ENCODE results near the gene TBC1D30. TPM values are rescaled to one million over a fixed set of nuclear protein-coding genes. Genes with fewer than 3 reads are reported as not detected.

TBC1D30 gene
- total and polyA plus RNA-seq, 4 donors = 0.46 to 2.2 (median 0.70) TPM

DNA sequence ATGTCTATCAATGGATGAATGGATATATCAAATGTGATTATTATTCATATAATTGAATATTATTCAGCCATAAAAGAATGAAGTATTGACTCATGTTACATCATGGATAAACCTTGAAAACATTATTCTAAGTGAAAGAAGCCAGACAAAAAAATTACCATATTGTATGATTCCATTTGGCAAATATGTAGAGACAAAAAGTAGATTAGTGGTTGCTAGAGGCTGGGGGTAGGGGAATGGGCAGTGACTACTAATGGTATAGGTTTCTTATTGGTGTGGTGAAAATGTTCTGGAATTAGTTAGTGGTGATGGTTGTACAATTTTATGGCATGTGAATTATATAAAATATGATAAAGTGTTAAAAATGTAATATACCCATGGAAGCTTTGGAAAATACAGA is 33.4 kb upstream of the TBC1D30 start:
- Histone ChIP-seq H3K36me3 (ENCODE audit: control insufficient read depth in 4 of 4, insufficient read depth in 3 of 4, low read depth in 1 of 4, low read length in 3 of 4) (peaks cover 0 to 2% (median 0%) of the 10 kb centered on the region in 4 donors), H3K9me3 (ENCODE audit: control insufficient read depth in 4 of 4, low read length in 3 of 4) (no peaks in the 10 kb centered on the region), H3K9ac (ENCODE audit: low read depth in 1 of 2, low read length in 2 of 2) (no peak overlapping the region), H3K27me3 (ENCODE audit: control insufficient read depth in 4 of 4, insufficient read depth in 4 of 4, low read length in 3 of 4) (no peaks in the 10 kb centered on the region), H3K4me3 (ENCODE audit: low read depth in 1 of 3, low read length in 3 of 3) (no peak overlapping the region), H3K27ac (ENCODE audit: low read depth in 1 of 2, low read length in 2 of 2) (no peak overlapping the region), H3K4me1 (ENCODE audit: control insufficient read depth in 4 of 4, insufficient read depth in 4 of 4, low read length in 3 of 4) (peaks cover 0 to 3% (median 2%) of the 10 kb centered on the region in 4 donors)
- TF ChIP-seq FOXA1 (IDR thresholded peaks at IDR 0.05) (no peak), SP1 (IDR thresholded peaks at IDR 0.05) (no peak), ZBTB33 (IDR thresholded peaks at IDR 0.05) (no peak), NR2F2 (IDR thresholded peaks at IDR 0.05) (no peak), TAF1 (conservative IDR thresholded peaks at IDR 0.05) (no peak), YY1 (IDR thresholded peaks at IDR 0.05) (no peak), JUND (IDR thresholded peaks at IDR 0.05) (no peak), RXRA (IDR thresholded peaks at IDR 0.05) (no peak)
- TF ChIP-seq, protein P1, sequence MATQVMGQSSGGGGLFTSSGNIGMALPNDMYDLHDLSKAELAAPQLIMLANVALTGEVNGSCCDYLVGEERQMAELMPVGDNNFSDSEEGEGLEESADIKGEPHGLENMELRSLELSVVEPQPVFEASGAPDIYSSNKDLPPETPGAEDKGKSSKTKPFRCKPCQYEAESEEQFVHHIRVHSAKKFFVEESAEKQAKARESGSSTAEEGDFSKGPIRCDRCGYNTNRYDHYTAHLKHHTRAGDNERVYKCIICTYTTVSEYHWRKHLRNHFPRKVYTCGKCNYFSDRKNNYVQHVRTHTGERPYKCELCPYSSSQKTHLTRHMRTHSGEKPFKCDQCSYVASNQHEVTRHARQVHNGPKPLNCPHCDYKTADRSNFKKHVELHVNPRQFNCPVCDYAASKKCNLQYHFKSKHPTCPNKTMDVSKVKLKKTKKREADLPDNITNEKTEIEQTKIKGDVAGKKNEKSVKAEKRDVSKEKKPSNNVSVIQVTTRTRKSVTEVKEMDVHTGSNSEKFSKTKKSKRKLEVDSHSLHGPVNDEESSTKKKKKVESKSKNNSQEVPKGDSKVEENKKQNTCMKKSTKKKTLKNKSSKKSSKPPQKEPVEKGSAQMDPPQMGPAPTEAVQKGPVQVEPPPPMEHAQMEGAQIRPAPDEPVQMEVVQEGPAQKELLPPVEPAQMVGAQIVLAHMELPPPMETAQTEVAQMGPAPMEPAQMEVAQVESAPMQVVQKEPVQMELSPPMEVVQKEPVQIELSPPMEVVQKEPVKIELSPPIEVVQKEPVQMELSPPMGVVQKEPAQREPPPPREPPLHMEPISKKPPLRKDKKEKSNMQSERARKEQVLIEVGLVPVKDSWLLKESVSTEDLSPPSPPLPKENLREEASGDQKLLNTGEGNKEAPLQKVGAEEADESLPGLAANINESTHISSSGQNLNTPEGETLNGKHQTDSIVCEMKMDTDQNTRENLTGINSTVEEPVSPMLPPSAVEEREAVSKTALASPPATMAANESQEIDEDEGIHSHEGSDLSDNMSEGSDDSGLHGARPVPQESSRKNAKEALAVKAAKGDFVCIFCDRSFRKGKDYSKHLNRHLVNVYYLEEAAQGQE (IDR thresholded peaks at IDR 0.05) = no peak
- TF ChIP-seq, protein P2, sequence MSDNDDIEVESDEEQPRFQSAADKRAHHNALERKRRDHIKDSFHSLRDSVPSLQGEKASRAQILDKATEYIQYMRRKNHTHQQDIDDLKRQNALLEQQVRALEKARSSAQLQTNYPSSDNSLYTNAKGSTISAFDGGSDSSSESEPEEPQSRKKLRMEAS (IDR thresholded peaks at IDR 0.05) = no peak
- TF ChIP-seq, protein P3, sequence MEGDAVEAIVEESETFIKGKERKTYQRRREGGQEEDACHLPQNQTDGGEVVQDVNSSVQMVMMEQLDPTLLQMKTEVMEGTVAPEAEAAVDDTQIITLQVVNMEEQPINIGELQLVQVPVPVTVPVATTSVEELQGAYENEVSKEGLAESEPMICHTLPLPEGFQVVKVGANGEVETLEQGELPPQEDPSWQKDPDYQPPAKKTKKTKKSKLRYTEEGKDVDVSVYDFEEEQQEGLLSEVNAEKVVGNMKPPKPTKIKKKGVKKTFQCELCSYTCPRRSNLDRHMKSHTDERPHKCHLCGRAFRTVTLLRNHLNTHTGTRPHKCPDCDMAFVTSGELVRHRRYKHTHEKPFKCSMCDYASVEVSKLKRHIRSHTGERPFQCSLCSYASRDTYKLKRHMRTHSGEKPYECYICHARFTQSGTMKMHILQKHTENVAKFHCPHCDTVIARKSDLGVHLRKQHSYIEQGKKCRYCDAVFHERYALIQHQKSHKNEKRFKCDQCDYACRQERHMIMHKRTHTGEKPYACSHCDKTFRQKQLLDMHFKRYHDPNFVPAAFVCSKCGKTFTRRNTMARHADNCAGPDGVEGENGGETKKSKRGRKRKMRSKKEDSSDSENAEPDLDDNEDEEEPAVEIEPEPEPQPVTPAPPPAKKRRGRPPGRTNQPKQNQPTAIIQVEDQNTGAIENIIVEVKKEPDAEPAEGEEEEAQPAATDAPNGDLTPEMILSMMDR (IDR thresholded peaks at IDR 0.05; ENCODE audit: low read depth, low read length, missing input control) = no peak
- no peak for DNase-seq (ENCODE audit: low spot score)

GRCh38 chr12:64792128-64792527 is 32.3 kb upstream of the TBC1D30 start:
- Histone ChIP-seq H3K27me3 (ENCODE audit: control insufficient read depth in 4 of 4, insufficient read depth in 4 of 4, low read length in 3 of 4) (no peaks in the 10 kb centered on the region), H3K9me3 (ENCODE audit: control insufficient read depth in 4 of 4, low read length in 3 of 4) (no peaks in the 10 kb centered on the region)
- WGBS = 74% methylated on average over 1 of the region's 1 CpG

More at GRCh38 chr12:64792128-64792527, 32.3 kb upstream of the TBC1D30 start:
- DNase-seq (ENCODE audit: low spot score) = no peak
- H3K27ac ChIP-seq (ENCODE audit: low read depth in 1 of 2, low read length in 2 of 2) = no peak overlapping the region
- H3K9ac ChIP-seq (ENCODE audit: low read depth in 1 of 2, low read length in 2 of 2) = no peak overlapping the region
- peaks cover 0 to 12% (median 9%) of the 10 kb centered on the region in 4 donors for H3K4me1 ChIP-seq (ENCODE audit: control insufficient read depth in 4 of 4, insufficient read depth in 4 of 4, low read length in 3 of 4)
- no peak overlapping the region for H3K4me3 ChIP-seq (ENCODE audit: low read depth in 1 of 3, low read length in 3 of 3)
- H3K36me3 ChIP-seq (ENCODE audit: control insufficient read depth in 4 of 4, insufficient read depth in 3 of 4, low read depth in 1 of 4, low read length in 3 of 4) = no peaks in the 10 kb centered on the region
- TF ChIP-seq, protein P2 (IDR thresholded peaks at IDR 0.05) = no peak
